ENCODE data around the gene ZNF134. TPM values are rescaled to one million over a fixed set of nuclear protein-coding genes. Genes with fewer than 3 reads are reported as not detected.

The ZNF134 gene
- total and polyA plus RNA-seq, 9 of the 15 experiments (the other 6 are each of a cell fraction or from before 2014, with no cell fraction given), result 1.3 to 10.0 (median 5.7) TPM

DNA sequence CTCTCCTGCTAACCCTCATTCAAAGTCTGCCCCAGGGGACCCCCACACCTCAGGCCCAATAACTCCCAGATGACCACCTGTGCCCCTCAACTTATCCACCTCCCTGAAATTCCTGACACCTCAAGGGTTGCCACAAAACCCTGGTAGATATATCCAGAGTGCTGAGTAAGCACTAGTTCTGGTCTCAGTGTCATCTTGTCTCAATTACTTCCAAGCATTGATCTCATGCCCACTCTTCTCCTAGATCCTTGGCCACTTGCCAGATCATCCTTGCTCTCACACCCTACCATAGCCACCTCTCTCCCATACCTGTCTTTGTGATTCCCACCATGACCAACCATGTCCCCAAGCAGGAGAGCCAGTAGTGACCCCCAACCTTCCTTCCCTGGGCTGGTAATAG is 37.4 kb upstream of the ZNF134 start (continued):
- TF ChIP-seq ZBTB40 (IDR thresholded peaks at IDR 0.05) (no peak), ZBTB40 (CRISPR knock-in tag; IDR thresholded peaks at IDR 0.05) (no peak), MECOM (CRISPR knock-in tag; IDR thresholded peaks at IDR 0.05) (no peak), ETV6 (IDR thresholded peaks at IDR 0.05; ENCODE audit: borderline replicate concordance in 1 of 2, low read depth in 2 of 2, low read length in 1 of 2) (no peak), ETV6 (CRISPR knock-in tag; IDR thresholded peaks at IDR 0.05; ENCODE audit: borderline replicate concordance) (no peak), NFIX (CRISPR knock-in tag; IDR thresholded peaks at IDR 0.05; ENCODE audit: low read depth) (peak; percentile 28; the same call in 1 of the 2 replicates), MYNN (IDR thresholded peaks at IDR 0.05) (no peak), MYNN (CRISPR knock-in tag; IDR thresholded peaks at IDR 0.05) (no peak), NFIC (IDR thresholded peaks at IDR 0.05) (peak; percentile 72), ATF1 (CRISPR knock-in tag; IDR thresholded peaks at IDR 0.05) (no peak), ATF1 (tag; IDR thresholded peaks at IDR 0.05) (no peak)
